ENCODE results near the gene TSPAN9.
A peak's percentile ranks its signal among the peaks of the same experiment; 100 is the strongest.

Gene TSPAN9

DNA sequence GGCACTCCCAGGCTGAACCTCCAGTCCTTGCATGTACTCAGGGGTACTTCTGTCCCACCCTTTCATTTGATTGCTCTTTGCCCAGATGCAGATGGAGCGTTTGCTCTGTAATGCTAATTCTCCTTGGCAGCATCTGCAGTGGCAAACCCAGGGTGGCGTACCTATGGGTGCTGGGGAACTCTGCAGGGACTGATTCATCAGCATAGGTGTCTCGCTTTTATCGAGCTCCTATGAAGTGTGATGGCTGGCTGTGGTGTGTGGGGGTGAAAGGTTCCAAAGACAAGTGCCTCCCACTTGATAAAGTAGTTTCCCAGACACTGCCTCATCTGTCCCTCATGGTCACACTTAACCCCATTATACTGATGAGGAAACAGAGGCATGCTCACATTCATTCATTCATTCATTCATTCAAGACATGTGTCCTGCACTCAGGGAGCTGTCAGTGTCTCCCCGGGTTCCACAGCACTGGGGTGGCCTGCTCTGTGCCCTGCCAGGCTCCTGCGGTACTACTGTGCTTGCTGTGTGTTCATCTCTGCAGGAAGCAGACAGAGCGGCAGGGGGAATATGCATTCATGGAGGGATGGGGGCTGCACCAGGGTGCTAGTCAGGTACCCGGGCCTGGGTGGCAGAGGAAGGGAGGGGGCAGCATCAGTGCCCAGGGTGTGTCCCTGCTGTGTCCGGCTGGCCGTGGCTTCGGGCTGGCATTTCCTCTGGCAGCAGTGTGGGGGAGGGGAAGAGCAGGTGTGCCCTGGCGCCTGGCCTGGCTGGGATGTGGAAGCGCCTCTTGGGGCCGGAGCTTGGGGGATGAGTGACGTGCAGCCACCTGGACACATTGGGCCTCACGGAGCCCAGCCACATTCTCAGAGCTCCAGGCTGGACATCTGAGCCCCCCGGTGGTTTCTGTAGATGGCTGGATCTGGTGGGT lies 110.9 kb downstream of the TSPAN9 start:
- no peak for DNase-seq (ENCODE audit: low read depth in 2 of 2)

- no peak for DNase-seq (ENCODE audit: low read depth in 2 of 2)
Observed at GRCh38 chr12:3189282-3189681, 112.1 kb downstream of the TSPAN9 start.

- no peak for DNase-seq (ENCODE audit: low read depth in 2 of 2)
Observed at GRCh38 chr12:3190101-3190500, 112.9 kb downstream of the TSPAN9 start.

DNA sequence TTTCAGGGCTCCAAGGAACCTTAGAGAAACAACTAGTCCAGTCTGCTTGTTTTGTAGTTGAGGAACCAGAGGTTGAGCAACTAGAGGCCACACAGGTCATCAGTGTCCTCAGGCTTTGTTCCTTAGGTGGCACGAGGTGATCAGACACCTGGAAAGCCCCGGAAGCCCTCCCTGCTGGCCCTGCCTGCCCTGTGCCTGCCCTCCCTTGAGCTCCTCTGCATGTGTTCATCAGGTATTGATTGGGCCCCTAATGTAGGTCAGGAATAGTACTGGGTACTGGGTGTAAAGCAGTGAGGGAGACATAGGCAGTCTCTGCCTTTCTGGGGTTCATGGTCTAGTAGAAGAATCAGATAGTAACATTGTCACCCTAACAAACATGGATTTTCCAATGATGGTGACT lies 114.3 kb downstream of the TSPAN9 start:
- DNase-seq (ENCODE audit: low read depth in 2 of 2) = no peak

- no peak for DNase-seq (ENCODE audit: low read depth in 2 of 2)
Observed at GRCh38 chr12:3192221-3192620, 115.0 kb downstream of the TSPAN9 start.

DNA sequence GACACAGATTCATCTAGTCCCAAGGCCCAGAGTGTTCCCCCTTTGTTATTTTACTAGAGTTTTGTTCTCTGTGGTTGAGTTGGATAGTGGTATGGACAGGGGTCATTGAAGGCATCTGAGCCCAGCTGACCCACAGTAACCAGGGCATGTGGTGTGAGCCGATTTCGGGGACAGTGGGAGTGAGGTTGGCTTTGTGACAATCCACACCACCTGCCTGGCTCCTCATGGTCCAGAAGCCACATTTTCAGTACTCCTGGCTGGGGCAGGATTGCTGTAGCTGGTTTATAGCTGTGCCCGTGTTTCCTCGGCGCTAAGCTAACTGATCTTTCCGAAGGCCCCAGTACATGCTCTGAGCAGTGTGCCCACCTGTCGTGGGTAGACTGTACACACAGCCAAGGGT lies 116.0 kb downstream of the TSPAN9 start:
- DNase-seq (ENCODE audit: low read depth in 2 of 2) = no peak

DNA sequence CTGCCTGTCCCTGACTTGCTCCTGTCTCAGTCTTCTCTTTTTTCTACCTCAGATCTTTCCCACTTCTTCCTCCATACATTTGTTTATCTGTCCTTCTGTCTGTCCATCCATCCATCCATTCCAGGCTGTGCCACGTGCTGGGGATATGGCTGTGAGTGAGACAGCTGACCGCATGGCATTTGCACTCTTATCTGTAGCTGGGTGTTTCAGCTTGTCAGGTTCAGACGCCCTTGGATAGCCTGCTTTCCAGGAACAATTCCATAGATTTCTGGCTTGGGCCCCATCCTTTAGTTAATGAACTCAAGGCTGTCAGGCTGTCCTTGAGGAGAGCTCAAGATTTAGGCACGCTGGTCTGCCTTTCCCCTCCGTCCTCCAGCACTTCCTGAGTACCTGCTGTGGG lies 116.6 kb downstream of the TSPAN9 start:
- DNase-seq (ENCODE audit: low read depth in 2 of 2) = no peak

DNA sequence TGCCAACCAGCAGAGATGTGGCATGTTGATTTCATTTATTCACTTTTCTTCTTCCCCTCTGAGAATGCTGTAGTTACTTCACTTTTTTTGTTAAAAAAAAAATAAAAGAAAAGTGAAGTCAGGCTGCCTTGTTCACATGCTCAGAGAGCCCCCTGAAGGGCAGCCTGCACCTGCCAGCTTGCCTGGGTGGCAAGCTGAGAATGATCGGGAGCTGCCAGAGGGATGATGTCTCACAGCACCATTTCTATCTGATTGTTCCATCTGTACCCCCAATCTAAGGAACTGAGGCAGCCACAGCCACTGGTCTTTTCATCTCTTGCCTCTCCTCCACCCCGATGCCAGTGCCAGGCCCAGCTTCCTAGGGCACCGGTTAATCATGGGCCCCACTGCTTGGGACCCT lies 118.2 kb downstream of the TSPAN9 start:
- no peak for DNase-seq (ENCODE audit: low read depth in 2 of 2)

GRCh38 chr12:3195859-3196483 lies 118.8 kb downstream of the TSPAN9 start:
- no peak for DNase-seq (ENCODE audit: low read depth in 2 of 2)

DNA sequence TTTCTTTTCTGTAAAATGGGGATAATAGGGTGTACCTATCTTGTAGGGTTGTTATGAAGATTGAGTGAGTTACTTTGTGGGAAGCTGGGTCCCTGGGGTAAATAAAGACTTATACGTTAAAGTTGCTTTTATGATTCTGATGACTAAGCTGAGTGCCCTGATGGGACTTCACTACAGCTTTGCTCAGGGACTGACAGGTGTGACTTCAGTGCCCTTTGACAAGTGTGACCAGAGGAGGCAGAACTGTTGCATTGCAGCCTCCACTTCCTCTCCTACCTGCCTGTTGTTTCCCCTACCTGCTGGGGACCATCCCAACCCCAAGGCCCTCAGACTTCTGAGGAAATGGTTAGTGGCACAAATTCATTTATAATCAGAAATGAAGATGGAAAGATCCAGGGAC lies 119.3 kb downstream of the TSPAN9 start:
- DNase-seq (ENCODE audit: low read depth in 2 of 2) = no peak

DNA sequence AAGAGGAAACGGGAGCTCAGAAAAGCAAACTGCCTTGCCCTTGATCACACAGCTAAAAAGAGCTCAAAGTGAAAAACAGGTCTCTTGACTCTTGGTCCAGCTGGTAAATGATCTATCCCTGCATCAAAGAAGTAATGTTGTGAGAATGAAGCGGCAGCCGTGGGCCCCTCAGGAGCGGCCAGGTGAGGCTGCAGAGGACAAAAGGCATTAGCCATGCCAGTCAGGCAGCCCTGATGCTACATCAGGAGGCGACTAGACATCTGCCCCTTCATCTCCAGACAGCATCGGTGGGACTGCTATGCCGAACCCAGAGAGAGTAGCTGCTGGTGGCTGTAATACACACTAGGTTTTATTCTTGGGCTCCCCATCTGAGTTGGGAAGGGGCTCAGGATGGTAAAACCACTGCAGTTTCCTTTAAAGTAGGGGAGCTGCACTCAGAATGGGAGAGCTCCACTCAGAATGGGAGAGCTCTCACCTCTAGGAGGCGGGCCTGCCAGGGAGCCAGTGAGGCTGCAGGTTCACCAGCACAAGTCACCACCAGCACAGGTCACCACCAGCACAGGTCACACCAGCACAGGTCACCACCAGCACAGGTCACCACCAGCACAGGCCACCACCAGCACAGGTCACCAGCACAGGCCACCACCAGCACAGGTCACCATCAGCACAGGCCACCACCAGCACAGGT lies 120.1 kb downstream of the TSPAN9 start:
- no peak for DNase-seq (ENCODE audit: low read depth in 2 of 2)

DNA sequence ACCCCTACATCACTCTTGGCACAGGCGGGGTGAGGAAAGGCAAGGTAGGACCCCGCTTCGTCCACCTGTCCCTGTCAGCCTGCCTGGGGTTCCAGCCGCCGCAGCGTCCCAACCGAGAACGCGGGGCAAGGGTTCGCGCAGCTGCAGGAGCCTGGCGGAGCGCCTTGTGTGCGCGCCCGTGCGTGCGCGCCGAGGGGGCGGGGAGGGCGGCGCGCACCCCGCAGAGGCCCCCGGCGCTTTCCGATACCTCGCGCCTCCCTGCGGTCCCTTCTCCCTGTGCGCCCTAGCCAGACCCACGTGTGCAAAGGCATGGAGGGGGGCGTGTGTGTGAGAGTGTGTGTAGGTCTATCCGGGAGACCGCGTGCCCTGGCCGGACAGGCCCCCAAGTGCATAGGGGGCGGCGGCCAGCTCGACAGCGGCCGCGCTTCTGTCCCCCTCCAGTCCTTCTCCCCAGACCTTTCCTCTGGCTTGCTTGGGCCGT lies 122.4 kb downstream of the TSPAN9 start:
- DNase-seq (ENCODE audit: low read depth in 2 of 2) = no peak

- no peak for DNase-seq (ENCODE audit: low read depth in 2 of 2)
Observed at GRCh38 chr12:3200032-3200617, 122.9 kb downstream of the TSPAN9 start.

DNA sequence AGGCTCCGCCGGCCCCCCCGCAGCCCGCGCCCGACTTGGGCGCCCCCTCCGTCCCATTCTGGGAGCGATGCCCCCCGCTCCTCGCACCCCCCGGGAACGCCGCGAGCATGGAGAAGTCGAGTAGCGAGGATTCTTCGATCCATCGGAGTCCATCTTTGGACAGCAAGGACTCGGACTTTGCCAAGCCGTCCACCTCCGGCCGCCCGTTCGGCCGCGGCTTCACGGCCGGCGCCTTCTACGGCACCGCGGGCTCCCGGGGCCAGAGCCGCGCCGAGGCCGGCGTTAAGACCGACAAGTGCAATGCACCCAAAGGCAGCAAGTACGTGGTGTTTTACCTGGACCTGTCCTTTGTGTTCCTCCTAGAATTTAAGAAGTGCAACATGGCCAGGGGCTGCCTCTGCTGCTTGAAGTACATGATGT lies 123.6 kb downstream of the TSPAN9 start:
- DNase-seq (ENCODE audit: low read depth in 2 of 2) = no peak

DNA sequence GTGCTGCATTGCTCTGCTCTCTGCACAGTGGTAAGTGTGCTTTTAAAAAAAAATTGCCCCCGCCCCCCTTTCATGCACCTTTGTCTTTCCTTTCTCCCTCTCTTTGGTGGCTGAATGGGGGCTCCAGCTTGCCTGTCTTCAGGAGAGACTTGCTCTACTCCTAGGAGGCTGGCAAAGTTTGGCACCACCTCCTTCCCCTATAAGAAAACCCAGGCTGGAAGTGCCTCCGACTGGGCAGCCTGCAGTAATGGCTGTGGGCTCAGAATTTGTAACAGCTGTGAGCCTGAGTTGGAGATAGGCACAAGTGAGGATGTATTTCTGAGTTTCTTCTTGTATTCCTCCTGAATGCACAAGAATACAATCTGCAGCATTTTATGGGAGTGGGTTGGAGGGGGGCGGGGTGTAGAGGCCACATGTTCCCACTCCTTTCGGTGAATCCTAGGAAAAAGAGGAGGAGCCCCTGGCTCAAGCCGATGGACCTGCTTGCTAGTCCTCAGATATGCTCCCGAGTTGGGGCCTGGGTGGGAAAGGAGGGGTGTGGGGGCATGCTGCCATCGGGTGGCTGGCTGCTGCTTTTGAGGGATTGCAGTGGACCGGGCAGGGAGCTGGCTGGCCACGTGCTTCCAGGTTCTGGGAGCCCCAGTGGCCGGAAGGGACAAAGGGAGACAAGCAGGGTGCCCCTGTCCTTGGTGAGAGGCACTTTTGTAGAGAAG lies 124.3 kb downstream of the TSPAN9 start:
- DNase-seq (ENCODE audit: low read depth in 2 of 2) = no peak

DNA sequence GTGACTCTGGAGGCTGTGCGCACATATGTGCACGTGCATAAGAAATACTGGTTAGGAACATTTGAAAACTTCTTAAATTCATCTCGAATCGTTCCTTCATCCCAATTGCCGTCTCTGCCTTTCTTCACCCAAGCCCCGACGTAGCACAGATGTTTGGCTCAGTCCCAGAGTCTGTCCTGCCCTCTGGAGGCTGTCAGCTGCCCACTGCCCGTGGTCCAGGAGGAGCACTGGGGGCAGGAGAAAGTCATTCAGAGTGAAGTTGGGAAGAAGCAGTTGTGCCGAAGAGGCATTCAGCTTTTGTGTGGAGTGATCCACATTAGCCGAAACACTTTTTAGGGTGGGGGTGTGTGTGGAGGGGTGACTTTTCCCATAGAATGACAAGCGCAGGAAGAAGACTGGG lies 124.9 kb downstream of the TSPAN9 start:
- no peak for DNase-seq (ENCODE audit: low read depth in 2 of 2)

DNA sequence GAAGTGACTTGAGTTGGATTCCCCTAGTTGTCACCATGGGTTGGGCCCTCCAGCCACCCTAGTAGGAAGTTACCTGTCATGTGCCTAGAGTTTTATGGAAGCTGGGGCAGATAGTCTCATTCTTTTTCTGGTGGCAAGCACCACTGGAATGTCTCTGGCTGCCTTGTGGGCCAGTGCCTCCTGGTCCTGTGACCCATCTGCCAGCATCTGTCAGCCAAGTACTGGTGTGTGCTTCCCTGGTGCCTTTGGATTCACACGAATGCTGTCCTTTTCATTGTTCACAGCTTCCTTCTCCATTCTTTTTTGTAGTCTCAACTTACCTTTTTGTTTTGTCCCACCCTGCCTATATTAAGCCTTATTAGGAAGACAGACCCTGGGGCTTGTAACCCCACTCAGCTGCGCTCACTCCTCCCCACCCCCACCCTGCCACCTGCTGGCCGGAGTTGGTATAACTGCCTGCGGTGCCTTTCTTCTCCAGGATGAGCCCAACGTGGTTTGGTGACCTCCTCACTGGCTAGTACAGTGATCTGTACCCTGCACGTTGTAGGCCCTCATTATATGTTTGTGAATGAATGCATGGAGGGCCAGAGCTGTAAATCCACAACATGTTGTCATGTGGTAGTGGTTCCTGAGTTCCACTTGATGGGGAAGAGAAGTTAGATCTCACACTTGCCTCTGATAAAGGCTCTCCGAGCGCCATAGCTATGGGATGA lies 125.7 kb downstream of the TSPAN9 start:
- DNase-seq (ENCODE audit: low read depth in 2 of 2) = peak; percentile 16 to 48

GRCh38 chr12:3203713-3204112 lies 126.5 kb downstream of the TSPAN9 start:
- DNase-seq (ENCODE audit: low read depth in 2 of 2) = no peak

- DNase-seq (ENCODE audit: low read depth in 2 of 2) = no peak
Observed at GRCh38 chr12:3204143-3204542, 127.0 kb downstream of the TSPAN9 start.

DNA sequence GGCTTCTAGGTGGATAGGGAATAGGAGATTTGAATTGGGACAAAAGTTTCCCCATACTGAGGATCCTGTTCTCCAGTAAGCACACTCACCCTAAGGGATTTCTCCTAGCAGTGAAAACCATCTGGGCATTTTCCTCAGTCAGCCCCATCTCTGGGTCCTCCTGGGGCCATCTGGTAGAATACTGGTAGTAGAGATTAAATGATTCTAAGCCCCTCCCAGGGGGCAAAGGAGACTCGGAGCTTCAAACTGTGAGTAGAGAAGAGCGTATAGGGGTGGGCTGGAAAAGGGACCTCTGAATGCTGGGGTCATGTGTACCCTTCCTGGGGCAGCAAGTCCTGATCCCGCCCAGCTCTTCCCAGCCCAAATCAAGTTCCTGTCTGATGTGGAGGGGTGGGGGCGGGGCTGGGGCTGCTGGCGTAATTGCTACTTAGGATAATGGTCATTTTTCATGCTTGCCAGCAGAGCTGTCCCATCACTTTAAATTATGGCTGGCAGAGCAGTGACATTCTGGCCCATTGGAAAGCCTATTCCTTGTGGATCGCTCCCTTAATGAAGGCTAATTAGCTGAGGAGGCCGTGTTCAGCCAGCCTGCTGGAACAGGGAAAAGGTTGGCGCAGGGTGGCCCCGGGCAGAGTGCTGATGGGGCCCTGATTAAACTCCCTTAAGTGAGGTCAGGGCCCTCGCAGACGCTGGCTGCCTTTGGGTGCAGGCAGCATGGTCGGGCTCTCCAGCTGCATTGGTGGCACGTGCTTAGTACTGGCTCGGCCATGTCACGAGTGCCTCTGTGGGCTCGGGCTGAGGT lies 127.8 kb downstream of the TSPAN9 start:
- no peak for DNase-seq (ENCODE audit: low read depth in 2 of 2)

Measured in stimulated activated CD4-positive, alpha-beta T cell treated with anti-CD3 and anti-CD28 coated beads, Interleukin-1b, Interleukin-23, amount 100 ng/mL, for 1 hour (primary cell).